ENCODE results near the gene TMEM271.

Gene TMEM271

DNA sequence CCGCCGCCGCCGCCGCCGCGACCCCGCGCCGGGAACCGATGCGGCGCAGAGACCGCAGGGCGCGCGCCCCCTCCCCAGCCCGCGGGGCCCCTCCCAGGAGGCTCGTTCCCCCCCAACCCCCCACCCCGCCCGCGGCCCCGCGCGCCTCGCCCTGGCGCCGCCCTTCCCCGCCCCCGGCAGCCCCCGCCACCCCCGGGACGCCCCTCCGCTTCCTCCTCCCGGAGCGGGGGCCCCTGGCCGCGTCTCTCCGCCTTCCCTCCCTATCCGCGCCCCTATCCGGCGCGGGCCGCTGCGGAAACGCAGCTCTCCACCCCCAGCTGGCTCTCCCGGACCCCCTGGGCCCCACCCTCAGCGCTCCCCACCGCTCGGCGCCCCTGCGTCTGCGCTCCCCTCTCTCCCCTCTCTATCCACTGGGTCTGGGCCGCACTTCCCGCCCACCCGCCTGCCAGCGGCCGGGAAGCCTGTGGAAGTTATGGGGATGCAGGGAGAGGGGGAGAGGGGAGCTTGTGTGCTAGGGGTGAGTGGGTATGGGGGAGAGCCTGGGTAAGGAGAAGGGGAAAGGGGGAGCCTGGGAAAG, at the start of gene TMEM271:
Gene TMEM271 (minus strand): TSS at position 51 of the 577 bp plus-strand sequence. CDS start 233 bp downstream, outside the sequence.
- DNase-seq = no peak

GRCh38 chr4:625631-626161, 49.6 kb upstream of the TMEM271 start:
- DNase-seq = no peak

DNA sequence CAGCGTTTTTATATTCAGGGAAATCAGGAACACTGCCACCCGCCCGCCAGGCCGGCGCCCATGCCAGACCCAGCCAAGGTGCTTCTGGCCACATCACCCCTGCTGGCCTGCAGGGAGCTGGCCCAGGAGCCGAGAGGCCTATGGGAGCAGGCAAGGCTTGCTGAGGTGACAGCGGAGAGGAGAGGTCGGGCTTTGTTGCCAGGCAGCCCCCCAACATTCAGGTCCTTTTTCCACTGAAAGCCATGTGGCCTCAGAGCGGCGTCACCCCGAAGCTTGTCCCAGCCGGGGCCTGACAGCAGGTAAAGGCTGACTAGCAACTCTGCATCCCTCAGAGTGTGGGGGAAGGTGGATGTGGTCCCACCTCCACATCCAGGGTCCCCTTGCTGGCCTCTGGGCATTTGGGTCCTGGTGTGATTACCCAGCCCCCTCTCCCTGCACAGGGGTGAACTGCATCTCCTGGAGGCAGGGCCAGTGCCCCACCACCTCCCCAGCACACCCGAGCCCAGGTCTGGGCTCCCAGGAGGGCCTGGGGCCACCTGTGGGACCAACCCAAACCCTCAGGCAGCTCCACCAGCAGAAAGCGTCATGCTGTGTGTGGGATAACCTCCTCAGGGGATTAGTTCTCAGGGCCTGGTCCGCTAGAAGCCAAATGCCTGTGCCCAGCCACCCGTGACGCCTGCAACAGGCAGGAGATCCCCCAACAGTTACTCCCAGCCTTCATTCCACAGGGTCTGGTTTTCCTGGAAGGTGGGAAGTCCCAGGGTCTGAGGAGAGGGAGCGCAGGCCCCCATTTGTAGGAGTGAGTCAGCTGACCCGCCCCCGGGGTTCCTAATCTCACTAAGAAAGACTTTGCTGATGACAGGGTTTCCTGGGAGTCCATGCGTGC, 48.9 kb upstream of the TMEM271 start, which contains the start of gene PDE6B:
Gene PDE6B (plus strand): TSS at position 869 of the 886 bp plus-strand sequence. CDS start 54 bp downstream, outside the sequence.
- no peak for DNase-seq

DNA sequence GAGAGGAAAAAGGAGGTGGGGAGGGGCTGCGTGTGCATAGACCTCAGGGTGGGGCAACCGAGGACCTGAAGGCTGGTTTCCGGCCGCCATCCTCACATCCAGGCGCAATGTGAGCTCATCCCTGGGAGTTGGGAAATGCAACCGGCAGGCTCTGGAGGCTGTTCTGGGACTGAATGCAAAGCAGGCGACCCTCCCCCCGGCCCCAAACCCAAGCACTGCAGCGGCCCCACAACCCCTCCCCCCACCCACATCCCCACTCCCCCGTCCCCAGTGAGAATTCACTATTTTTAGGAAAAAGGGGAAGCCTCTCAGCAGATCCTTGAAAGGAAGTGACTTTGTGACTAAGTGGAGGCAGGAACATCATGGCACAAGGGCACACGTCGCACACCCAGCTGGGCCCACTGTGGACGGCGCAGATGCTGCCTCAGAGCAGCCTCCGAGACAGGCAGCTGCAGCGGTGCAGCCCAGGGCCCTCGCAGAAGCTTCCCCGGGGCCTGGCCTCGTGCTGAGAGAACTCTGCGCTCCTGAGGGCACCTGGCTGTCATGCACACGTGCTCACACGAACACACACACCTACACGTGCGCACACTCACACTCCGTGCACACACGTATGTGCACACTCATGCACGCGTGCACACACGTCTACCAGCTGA, 47.9 kb upstream of the TMEM271 start:
- DNase-seq = peak; percentile 45 to 53 (median 50)

GRCh38 chr4:622996-623913, 47.2 kb upstream of the TMEM271 start:
- no peak for DNase-seq

DNA sequence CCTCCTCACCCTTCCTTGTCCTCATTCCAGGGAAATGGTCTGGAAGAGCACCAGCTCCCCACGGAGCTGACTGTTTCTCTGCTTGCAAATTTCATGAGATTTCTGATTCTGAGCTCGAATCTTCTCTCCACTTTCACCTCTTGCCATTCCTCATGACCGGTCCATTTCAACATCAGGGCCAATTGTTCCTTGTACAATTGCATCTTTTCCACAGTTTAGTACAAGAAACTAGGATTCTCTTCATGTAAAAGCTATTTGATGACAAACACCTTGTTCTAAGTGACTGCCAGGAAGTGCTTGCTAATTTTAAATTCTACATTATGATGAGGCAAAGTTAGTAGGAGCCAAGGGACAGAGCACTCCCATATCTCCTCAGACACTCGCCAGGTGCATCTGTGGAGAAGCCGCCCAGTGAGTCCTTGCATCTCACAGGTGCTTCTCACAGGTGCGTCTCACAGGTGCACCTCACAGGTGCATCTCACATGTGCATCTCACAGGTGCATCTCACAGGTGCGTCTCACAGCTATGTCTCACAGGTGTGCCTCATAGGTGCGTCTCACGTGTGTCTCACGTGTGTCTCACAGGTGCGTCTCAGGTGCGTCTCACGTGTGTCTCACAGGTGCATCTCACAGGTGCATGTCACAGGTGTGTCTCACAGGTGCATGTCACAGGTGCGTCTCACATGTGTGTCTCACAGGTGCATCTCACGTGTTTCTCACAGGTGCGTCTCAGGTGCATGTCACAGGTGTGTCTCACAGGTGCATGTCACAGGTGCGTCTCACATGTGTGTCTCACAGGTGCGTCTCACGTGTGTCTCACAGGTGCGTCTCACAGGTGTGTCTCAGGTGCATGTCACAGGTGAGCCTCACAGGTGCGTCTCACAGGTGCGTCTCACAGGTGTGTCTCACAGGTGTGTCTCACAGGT, 46.2 kb upstream of the TMEM271 start:
- DNase-seq = peak in 1 of 3 donors; percentile 14

DNA sequence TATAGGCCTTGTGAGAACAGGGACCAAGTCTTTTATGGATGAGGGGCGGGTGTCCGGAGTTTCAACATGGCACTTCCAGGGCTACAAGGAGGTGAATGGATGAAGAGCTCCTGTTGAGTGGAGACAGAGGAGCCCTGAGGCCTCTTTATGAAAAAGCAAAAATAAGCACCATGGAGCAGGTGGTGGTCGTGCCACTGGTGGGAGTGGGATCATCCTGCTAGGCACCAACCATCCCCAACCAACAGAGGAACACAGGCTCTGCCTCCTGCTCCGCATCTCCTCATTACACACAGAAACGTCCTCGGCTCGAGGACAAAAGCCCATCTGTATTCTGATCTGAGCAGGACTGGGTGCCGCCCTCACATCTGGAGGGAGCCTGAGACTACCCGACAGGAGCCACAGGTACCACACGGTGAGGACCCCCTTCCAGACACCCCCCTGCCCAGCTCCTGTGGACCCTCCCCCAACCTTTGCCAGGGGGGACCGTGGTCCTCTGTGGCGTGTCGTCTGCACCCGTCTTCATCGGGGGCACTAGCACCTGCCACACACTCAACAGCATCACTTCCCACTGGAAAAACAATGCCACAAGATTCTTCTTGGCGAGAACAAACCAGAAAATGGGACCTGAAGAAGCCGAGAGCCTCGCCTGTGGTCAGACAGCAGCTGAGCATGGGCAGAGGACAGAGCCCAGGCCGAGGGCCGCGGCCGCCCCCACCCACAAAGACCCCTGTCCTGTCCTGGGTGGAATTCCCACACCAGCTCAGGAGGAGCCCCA, 45.4 kb upstream of the TMEM271 start:
- DNase-seq = no peak

DNA sequence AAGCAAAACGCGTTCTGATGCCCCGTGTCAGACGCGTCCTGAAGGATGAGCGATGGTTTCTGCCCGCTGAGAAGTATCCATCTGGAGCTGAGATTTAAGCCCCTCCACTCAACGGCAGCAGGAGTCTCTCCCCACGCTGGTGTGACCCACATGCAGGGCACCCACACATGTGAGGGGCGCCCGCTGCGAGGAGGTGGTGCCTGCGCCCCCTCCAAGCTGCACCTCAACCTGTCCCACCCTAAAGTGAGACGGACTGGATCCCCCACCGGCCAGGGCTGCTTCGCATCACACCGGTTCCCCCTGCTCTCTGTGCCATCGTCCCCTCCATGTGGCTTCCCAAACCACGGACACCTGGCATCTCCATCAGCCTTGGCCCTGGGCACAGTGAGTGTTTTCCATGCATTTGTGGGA, 44.8 kb upstream of the TMEM271 start:
- no peak for DNase-seq

DNA sequence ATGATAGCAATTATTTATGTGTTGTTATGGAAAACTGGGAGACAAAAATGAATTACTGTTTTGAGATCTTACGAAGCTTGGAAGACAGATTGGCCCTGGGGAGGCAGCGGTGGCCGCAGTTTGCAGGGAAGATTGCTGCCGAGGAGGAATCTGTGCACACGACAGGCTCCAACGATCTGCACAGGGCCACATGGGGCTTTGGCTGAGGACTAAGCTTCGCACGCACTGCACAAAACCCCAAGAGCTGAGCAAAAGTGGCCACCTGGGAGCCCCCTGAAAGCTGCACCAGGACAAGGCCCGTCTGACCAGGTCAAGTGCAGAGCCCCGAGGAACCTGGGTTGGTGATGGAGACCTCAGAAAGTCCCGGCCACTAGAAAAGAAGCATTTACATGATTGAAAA, 44.1 kb upstream of the TMEM271 start:
- DNase-seq = no peak

GRCh38 chr4:617644-618641, 41.8 kb upstream of the TMEM271 start:
- DNase-seq = no peak

- no peak for DNase-seq
Observed at GRCh38 chr4:616911-617643, 41.0 kb upstream of the TMEM271 start.

GRCh38 chr4:616091-616490, 40.0 kb upstream of the TMEM271 start:
- no peak for DNase-seq

GRCh38 chr4:613126-613525, 37.0 kb upstream of the TMEM271 start:
- no peak for DNase-seq

GRCh38 chr4:612749-613125, 36.6 kb upstream of the TMEM271 start:
- DNase-seq = no peak

GRCh38 chr4:612052-612748, 36.1 kb upstream of the TMEM271 start:
- DNase-seq = no peak

GRCh38 chr4:610411-611261, 34.5 kb upstream of the TMEM271 start:
- no peak for DNase-seq

Measured in suppressor macrophage treated with lipopolysaccharide for 1 hour (primary cell).